SK-N-SH (cell line): ENCODE data around the gene TPRA1. TPM values are rescaled to one million over a fixed set of nuclear protein-coding genes. Genes with fewer than 3 reads are reported as not detected.

Source experiments
- CTCF ChIA-PET: fragments of 300-600, 350-600 bp; formaldehyde crosslinking; extraction: SDS; loops from one replicate; lab custom pipeline; 2021; lab: Yijun Ruan, JAX
- POLR2A ChIA-PET: fragments of 350-600 bp; sonication (Branson Sonifier 250); formaldehyde crosslinking; extraction: SDS; loops from one replicate; lab custom pipeline; 2020; ENCODE audit warnings: antibody characterized with exemption, inconsistent platforms; lab: Yijun Ruan, JAX
- DNase-seq: peaks from one replicate; pipeline ENCODE4 v3.0.0; 2012
- H2AFZ ChIP-seq: fragments of 200-600 bp; sonication (generic); 2 replicates; pipeline ENCODE4 v1.8.1; 2016; ENCODE audit warnings: antibody characterized with exemption, mild to moderate bottlenecking, low read depth
- H3F3A ChIP-seq: fragments of 200-600 bp; sonication (generic); replicated peaks from 2 replicates; pipeline ENCODE3; 2016; ENCODE audit warnings: antibody characterized with exemption, mild to moderate bottlenecking; ENCODE audit not compliant: insufficient read depth
- H3K27ac ChIP-seq, 2 experiments: fragments of 200-500 bp in 1 of 2; fragments of 200-600 bp in 1 of 2; sonication (Bioruptor generic) in 1 of 2; sonication (generic), shearing (Covaris generic) in 1 of 2; 2 replicates each; pipeline versions ENCODE4 v1.5.1 to v1.6.1; 2014 to 2016; ENCODE audit warnings: low read depth in 2 of 2, inconsistent platforms in 1 of 2, low read length in 1 of 2, mild to moderate bottlenecking in 1 of 2, mixed read lengths in 1 of 2
- H3K27me3 ChIP-seq: fragments of 200-600 bp; sonication (generic), shearing (Covaris generic); 2 replicates; pipeline ENCODE4 v1.6.1; 2016; ENCODE audit warnings: mixed run types; ENCODE audit not compliant: insufficient read depth
- H3K36me3 ChIP-seq, 2 experiments: fragments of 200-500 bp in 1 of 2; fragments of 200-600 bp in 1 of 2; sonication (Bioruptor generic) in 1 of 2; sonication (generic) in 1 of 2; replicated peaks in 1 of 2; 2 replicates each; pipeline versions ENCODE3 to v1.5.1; 2014 to 2016; ENCODE audit warnings: low read length in 1 of 2, mild to moderate bottlenecking in 1 of 2; ENCODE audit not compliant: insufficient read depth in 2 of 2, control insufficient read depth in 1 of 2
- H3K4me1 ChIP-seq, 2 experiments: fragments of 200-500 bp in 1 of 2; fragments of 200-600 bp in 1 of 2; sonication (Bioruptor generic) in 1 of 2; sonication (generic), shearing (Covaris generic) in 1 of 2; 2 replicates each; pipeline versions ENCODE4 v1.5.1 to v1.6.1; 2014 to 2016; ENCODE audit warnings: low read depth in 1 of 2, low read length in 1 of 2, mixed run types in 1 of 2; ENCODE audit not compliant: insufficient read depth in 2 of 2, control insufficient read depth in 1 of 2
- H3K4me2 ChIP-seq: fragments of 200-600 bp; sonication (generic), shearing (Covaris generic); 2 replicates; pipeline ENCODE4 v1.6.1; 2017; ENCODE audit warnings: mixed run types
- H3K4me3 ChIP-seq, 2 experiments: fragments of 200-500 bp in 1 of 2; fragments of 200-600 bp in 1 of 2; sonication (Bioruptor generic) in 1 of 2; sonication (generic), shearing (Covaris generic) in 1 of 2; 2 replicates each; pipeline versions ENCODE4 v1.5.1 to v1.8.1; 2014 to 2016; ENCODE audit warnings: low read depth in 2 of 2, inconsistent platforms in 1 of 2, low read length in 1 of 2, mild to moderate bottlenecking in 1 of 2, mixed read lengths in 1 of 2, moderate library complexity in 1 of 2
- H3K79me2 ChIP-seq: fragments of 200-600 bp; sonication (generic); 2 replicates; pipeline ENCODE4 v1.8.1; 2017; ENCODE audit warnings: mild to moderate bottlenecking; ENCODE audit not compliant: insufficient read depth
- H3K9ac ChIP-seq: fragments of 200-600 bp; sonication (generic); 2 replicates; pipeline ENCODE4 v1.6.1; 2017; ENCODE audit warnings: mixed run types
- H3K9me2 ChIP-seq: fragments of 200-600 bp; sonication (generic); 2 replicates; pipeline ENCODE4 v1.6.1; 2017; ENCODE audit warnings: mixed run types
- H3K9me3 ChIP-seq: fragments of 200-600 bp; sonication (generic); 2 replicates; pipeline ENCODE4 v1.6.1; 2017; ENCODE audit warnings: mixed run types, mild to moderate bottlenecking, moderate library complexity
- H4K20me1 ChIP-seq: fragments of 200-600 bp; sonication (generic); 2 replicates; pipeline ENCODE4 v1.6.1; 2017; ENCODE audit warnings: mild to moderate bottlenecking, mixed run types; ENCODE audit not compliant: insufficient read depth
- CHD2 ChIP-seq: fragments of 150-350 bp; IDR thresholded peaks from 2 replicates; pipeline ENCODE4 v1.6.1; 2018; ENCODE audit warnings: low read length; ENCODE audit not compliant: partially characterized antibody
- ELF1 ChIP-seq: IDR thresholded peaks from 2 replicates; pipeline ENCODE4 v1.4.0; 2012
- EZH2phosphoT487 ChIP-seq: fragments of 200-600 bp; sonication (generic); IDR thresholded peaks from 2 replicates; pipeline ENCODE4 v1.6.1; 2017; ENCODE audit warnings: low read depth, mixed run types, mild to moderate bottlenecking, antibody characterized with exemption, moderate library complexity, borderline replicate concordance
- JUND ChIP-seq: IDR thresholded peaks from 2 replicates; pipeline ENCODE4 v1.4.0; 2012
- MEF2A ChIP-seq: IDR thresholded peaks from 2 replicates; pipeline ENCODE4 v1.4.0; 2012; ENCODE audit warnings: low read depth, borderline replicate concordance
- RAD21 ChIP-seq: IDR thresholded peaks from 2 replicates; pipeline ENCODE4 v1.6.1; 2012; ENCODE audit warnings: mild to moderate bottlenecking, low read length
- RCOR1 ChIP-seq: fragments of 150-350 bp; IDR thresholded peaks from 2 replicates; pipeline ENCODE4 v1.6.1; 2017; ENCODE audit warnings: antibody characterized with exemption, low read length
- RFX5 ChIP-seq: IDR thresholded peaks from 2 replicates; pipeline ENCODE4 v1.6.1; 2012; ENCODE audit warnings: mild to moderate bottlenecking, improper control_type of control experiment, low read length
- SIN3A ChIP-seq: IDR thresholded peaks from 2 replicates; pipeline ENCODE4 v1.6.1; 2012; ENCODE audit warnings: low read depth, mild to moderate bottlenecking, low read length, moderate library complexity, borderline replicate concordance
- SMC3 ChIP-seq: IDR thresholded peaks from 2 replicates; pipeline ENCODE4 v1.6.1; 2012; ENCODE audit warnings: low read depth, low read length, improper control_type of control experiment
- TEAD4 ChIP-seq: IDR thresholded peaks from 2 replicates; pipeline ENCODE4 v1.4.0; 2012; ENCODE audit warnings: mild to moderate bottlenecking, borderline replicate concordance; ENCODE audit not compliant: insufficient read depth
- WGBS: methylation state at CpG from one replicate; pipeline ENCODE4 v1.1.6; 2017; ENCODE audit warnings: low lambda C conversion rate; 5-methylcytosine and 5-hydroxymethylcytosine counted together
- polyA plus RNA-seq, 3 experiments: library from polyadenylated mRNA; depleted of rRNA; stranded (reverse); fragments of >200 nt; gene quantifications; 2 replicates each; pipeline ENCODE4 v1.2.3, GENCODE V29; 2012
- TF ChIP-seq, protein P1 (sequence below): IDR thresholded peaks from 2 replicates; pipeline ENCODE4 v1.4.0; 2012; ENCODE audit warnings: low read depth, borderline replicate concordance
- TF ChIP-seq, protein P2 (sequence below): fragments of 150-350 bp; IDR thresholded peaks from 2 replicates; pipeline ENCODE4 v1.6.1; 2017; ENCODE audit warnings: antibody characterized with exemption, low read length, low read depth, borderline replicate concordance
- TF ChIP-seq, protein P3 (sequence below): IDR thresholded peaks from 2 replicates; pipeline ENCODE4 v1.4.0; 2012; ENCODE audit warnings: low read depth, borderline replicate concordance
- TF ChIP-seq, protein P4 (sequence below): fragments of 150-350 bp; IDR thresholded peaks from 2 replicates; pipeline ENCODE4 v1.6.1; 2016; ENCODE audit warnings: mild to moderate bottlenecking, low read depth, low read length
- TF ChIP-seq, protein P5 (sequence below): IDR thresholded peaks from 2 replicates; pipeline ENCODE4; 2012

Gene TPRA1
- polyA plus RNA-seq, 1 of the 3 experiments (the other 2 are of a cell fraction), result 26.3 TPM

DNA sequence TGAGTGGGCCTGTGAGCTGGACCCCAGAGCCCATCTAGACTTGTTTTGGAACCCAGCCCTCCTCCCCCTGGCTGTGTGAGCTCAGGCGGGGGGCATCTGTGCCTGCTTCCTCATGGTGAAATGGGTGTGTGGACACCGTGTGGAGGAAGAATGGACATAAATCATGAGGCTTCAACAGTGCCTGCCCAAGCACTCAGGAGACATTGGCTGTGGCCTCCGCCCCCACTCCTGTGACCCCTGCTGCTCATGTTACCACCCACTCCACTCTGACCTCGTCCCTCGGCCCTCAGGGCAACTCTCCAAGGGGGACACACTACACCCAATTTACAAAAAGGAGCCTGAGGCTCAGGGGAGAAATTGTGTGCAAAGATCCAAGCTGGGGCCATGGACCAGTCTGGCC, 16.6 kb downstream of the TPRA1 start (continued):
- TF ChIP-seq, protein P1, sequence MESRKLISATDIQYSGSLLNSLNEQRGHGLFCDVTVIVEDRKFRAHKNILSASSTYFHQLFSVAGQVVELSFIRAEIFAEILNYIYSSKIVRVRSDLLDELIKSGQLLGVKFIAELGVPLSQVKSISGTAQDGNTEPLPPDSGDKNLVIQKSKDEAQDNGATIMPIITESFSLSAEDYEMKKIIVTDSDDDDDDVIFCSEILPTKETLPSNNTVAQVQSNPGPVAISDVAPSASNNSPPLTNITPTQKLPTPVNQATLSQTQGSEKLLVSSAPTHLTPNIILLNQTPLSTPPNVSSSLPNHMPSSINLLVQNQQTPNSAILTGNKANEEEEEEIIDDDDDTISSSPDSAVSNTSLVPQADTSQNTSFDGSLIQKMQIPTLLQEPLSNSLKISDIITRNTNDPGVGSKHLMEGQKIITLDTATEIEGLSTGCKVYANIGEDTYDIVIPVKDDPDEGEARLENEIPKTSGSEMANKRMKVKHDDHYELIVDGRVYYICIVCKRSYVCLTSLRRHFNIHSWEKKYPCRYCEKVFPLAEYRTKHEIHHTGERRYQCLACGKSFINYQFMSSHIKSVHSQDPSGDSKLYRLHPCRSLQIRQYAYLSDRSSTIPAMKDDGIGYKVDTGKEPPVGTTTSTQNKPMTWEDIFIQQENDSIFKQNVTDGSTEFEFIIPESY, result no peak
- TF ChIP-seq MEF2A (no peak), CHD2 (no peak), RCOR1 (no peak), ELF1 (no peak), RAD21 (no peak), EZH2phosphoT487 (no peak)
- TF ChIP-seq, protein P2, sequence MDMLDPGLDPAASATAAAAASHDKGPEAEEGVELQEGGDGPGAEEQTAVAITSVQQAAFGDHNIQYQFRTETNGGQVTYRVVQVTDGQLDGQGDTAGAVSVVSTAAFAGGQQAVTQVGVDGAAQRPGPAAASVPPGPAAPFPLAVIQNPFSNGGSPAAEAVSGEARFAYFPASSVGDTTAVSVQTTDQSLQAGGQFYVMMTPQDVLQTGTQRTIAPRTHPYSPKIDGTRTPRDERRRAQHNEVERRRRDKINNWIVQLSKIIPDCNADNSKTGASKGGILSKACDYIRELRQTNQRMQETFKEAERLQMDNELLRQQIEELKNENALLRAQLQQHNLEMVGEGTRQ, result no peak
- TF ChIP-seq, protein P3, sequence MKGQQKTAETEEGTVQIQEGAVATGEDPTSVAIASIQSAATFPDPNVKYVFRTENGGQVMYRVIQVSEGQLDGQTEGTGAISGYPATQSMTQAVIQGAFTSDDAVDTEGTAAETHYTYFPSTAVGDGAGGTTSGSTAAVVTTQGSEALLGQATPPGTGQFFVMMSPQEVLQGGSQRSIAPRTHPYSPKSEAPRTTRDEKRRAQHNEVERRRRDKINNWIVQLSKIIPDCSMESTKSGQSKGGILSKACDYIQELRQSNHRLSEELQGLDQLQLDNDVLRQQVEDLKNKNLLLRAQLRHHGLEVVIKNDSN, result no peak

DNA sequence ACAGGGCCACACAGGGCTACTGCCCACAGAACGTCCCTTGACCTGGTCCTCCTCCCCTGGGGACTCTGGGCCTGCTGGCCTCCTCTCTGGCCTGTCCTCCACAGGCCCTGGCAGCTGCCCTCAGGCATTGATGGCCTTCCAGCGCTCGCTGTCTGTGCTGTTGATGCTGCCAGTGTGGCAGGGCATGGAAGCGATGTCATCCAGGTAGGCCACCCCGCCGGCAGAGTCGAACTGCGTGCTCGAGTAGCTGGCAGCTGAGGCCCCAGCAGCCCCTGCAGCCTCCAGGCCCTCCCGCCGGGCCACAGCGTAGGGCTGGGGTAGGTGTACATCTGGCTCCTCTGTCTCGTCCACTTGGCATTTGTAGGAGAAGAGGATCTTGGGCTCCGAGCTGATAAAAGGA, 17.1 kb downstream of the TPRA1 start:
- H3K9ac ChIP-seq, result no peak overlapping the region
- no peaks in the 10 kb centered on the region for H3F3A ChIP-seq
- DNase-seq, result no peak
- H3K36me3 ChIP-seq, result peaks cover 3 to 43% of the 10 kb centered on the region in 2 experiments
- no peak overlapping the region for H3K4me3 ChIP-seq
- CTCF ChIA-PET, result interaction anchor here (2.9 to 4.5 kb wide), 3 partner anchors 14 to 24 kb away, joined by 24 to 95 read pairs (median 34); partner anchors contain the start of genes MCM2 and TPRA1
- H3K9me2 ChIP-seq, result no peaks in the 10 kb centered on the region
- POLR2A ChIA-PET, result no interaction called here
- WGBS, result 90% methylated on average over 12 of the region's 14 CpGs
- H3K9me3 ChIP-seq, result no peaks in the 10 kb centered on the region
- peaks cover 0 to 7% of the 10 kb centered on the region in 2 experiments; a peak in 1 of 4 replicates for H3K4me1 ChIP-seq
- no peak overlapping the region for H3K27ac ChIP-seq
- no peak overlapping the region for H2AFZ ChIP-seq
- no peaks in the 10 kb centered on the region for H3K79me2 ChIP-seq
- TF ChIP-seq, protein P4, sequence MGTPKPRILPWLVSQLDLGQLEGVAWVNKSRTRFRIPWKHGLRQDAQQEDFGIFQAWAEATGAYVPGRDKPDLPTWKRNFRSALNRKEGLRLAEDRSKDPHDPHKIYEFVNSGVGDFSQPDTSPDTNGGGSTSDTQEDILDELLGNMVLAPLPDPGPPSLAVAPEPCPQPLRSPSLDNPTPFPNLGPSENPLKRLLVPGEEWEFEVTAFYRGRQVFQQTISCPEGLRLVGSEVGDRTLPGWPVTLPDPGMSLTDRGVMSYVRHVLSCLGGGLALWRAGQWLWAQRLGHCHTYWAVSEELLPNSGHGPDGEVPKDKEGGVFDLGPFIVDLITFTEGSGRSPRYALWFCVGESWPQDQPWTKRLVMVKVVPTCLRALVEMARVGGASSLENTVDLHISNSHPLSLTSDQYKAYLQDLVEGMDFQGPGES, result no peak
- TF ChIP-seq, protein P5, sequence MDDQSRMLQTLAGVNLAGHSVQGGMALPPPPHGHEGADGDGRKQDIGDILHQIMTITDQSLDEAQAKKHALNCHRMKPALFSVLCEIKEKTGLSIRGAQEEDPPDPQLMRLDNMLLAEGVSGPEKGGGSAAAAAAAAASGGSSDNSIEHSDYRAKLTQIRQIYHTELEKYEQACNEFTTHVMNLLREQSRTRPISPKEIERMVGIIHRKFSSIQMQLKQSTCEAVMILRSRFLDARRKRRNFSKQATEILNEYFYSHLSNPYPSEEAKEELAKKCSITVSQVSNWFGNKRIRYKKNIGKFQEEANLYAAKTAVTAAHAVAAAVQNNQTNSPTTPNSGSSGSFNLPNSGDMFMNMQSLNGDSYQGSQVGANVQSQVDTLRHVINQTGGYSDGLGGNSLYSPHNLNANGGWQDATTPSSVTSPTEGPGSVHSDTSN, result no peak
- no peak for TF ChIP-seq RCOR1
- TF ChIP-seq, protein P3, result no peak
- no peak for TF ChIP-seq ELF1
- no peak for TF ChIP-seq TEAD4
- TF ChIP-seq RFX5, result no peak
- no peak for TF ChIP-seq SIN3A
- no peak for TF ChIP-seq SMC3
- TF ChIP-seq, protein P2, result no peak
- no peak for TF ChIP-seq JUND
- TF ChIP-seq CHD2, result no peak
- TF ChIP-seq, all 33 proteins: peak for 0
- Histone ChIP-seq H4K20me1 (peaks cover 19% of the 10 kb centered on the region; the same call in 1 of the 2 replicates), H3K27me3 (no peaks in the 10 kb centered on the region), H3K4me2 (no peak overlapping the region)
